ENCODE data around the gene SLC10A7.

SLC10A7 gene

GRCh38 chr4:146334862-146335449 is 186.8 kb downstream of the SLC10A7 start:
- TF ChIP-seq CTCF (IDR thresholded peaks at IDR 0.05; ENCODE audit: low read depth, low read length, missing control alignments) = no peak
- DNase-seq (ENCODE audit: extremely low read depth, low read depth) = no peak
- H3K4me3 ChIP-seq (replicated peaks; ENCODE audit: low read depth, low read length) = no peak overlapping the region

GRCh38 chr4:146333895-146334262 is 187.9 kb downstream of the SLC10A7 start:
- no peak for TF ChIP-seq CTCF (IDR thresholded peaks at IDR 0.05; ENCODE audit: low read depth, low read length, missing control alignments)
- DNase-seq (ENCODE audit: extremely low read depth, low read depth) = no peak
- H3K4me3 ChIP-seq (replicated peaks; ENCODE audit: low read depth, low read length) = no peak overlapping the region

- peak overlapping the region; percentile 16 for H3K4me3 ChIP-seq (replicated peaks; ENCODE audit: low read depth, low read length)
- DNase-seq (ENCODE audit: extremely low read depth, low read depth) = peak; percentile 41
- no peak for TF ChIP-seq CTCF (IDR thresholded peaks at IDR 0.05; ENCODE audit: low read depth, low read length, missing control alignments)
Observed at GRCh38 chr4:146333187-146333894, 188.4 kb downstream of the SLC10A7 start.

- DNase-seq (ENCODE audit: extremely low read depth, low read depth) = no peak
- TF ChIP-seq CTCF (IDR thresholded peaks at IDR 0.05; ENCODE audit: low read depth, low read length, missing control alignments) = no peak
- H3K4me3 ChIP-seq (replicated peaks; ENCODE audit: low read depth, low read length) = no peak overlapping the region
Observed at GRCh38 chr4:146330392-146330791, 191.3 kb downstream of the SLC10A7 start.

- no peak overlapping the region for H3K4me3 ChIP-seq (replicated peaks; ENCODE audit: low read depth, low read length)
- TF ChIP-seq CTCF (IDR thresholded peaks at IDR 0.05; ENCODE audit: low read depth, low read length, missing control alignments) = no peak
- DNase-seq (ENCODE audit: extremely low read depth, low read depth) = no peak
Observed at GRCh38 chr4:146329050-146329716, 192.6 kb downstream of the SLC10A7 start.

GRCh38 chr4:146327859-146328650 is 193.7 kb downstream of the SLC10A7 start:
- DNase-seq (ENCODE audit: extremely low read depth, low read depth) = no peak
- H3K4me3 ChIP-seq (replicated peaks; ENCODE audit: low read depth, low read length) = no peak overlapping the region
- TF ChIP-seq CTCF (IDR thresholded peaks at IDR 0.05; ENCODE audit: low read depth, low read length, missing control alignments) = no peak

Measured in HFF-Myc (cell line).